Suprapubic skin (tissue), 4 donors: ENCODE measurements around the gene ZBTB8A. TPM values are rescaled to one million over a fixed set of nuclear protein-coding genes. Genes with fewer than 3 reads are reported as not detected.
A peak's percentile ranks its signal among the peaks of the same experiment; 100 is the strongest.

Source experiments
- DNase-seq, 2 donors: peaks; one replicate each; pipeline ENCODE4 v3.0.0-alpha.2; 2019; ENCODE audit warnings: low spot score in 2 of 2
- H3K27ac ChIP-seq: fragments of 200-600 bp; sonication (generic); one replicate; pipeline ENCODE4 v1.5.1; 2019
- H3K27me3 ChIP-seq: fragments of 200-600 bp; sonication (generic); one replicate; pipeline ENCODE4 v1.5.1; 2019
- H3K36me3 ChIP-seq: fragments of 200-600 bp; sonication (generic); one replicate; pipeline ENCODE4 v1.5.1; 2019
- H3K4me1 ChIP-seq: fragments of 200-600 bp; sonication (generic); one replicate; pipeline ENCODE4 v1.5.1; 2019
- H3K4me3 ChIP-seq: fragments of 200-600 bp; sonication (generic); one replicate; pipeline ENCODE4 v1.5.1; 2019; ENCODE audit warnings: mild to moderate bottlenecking
- H3K9me3 ChIP-seq: fragments of 200-600 bp; sonication (generic); one replicate; pipeline ENCODE4 v1.5.1; 2019
- EP300 ChIP-seq: sonication (generic); formaldehyde crosslinking; IDR thresholded peaks from one replicate; pipeline ENCODE4 v1.6.1; 2017; ENCODE audit warnings: antibody characterized with exemption
- POLR2A ChIP-seq, 2 donors: fragments of 450-650 bp; IDR thresholded peaks; one replicate each; pipeline ENCODE4 v1.6.1; 2017; ENCODE audit warnings: antibody characterized with exemption in 2 of 2, mild to moderate bottlenecking in 2 of 2, moderate library complexity in 2 of 2
- POLR2AphosphoS5 ChIP-seq, 3 donors: sonication (generic); formaldehyde crosslinking; IDR thresholded peaks; one replicate each; pipeline ENCODE4 v1.6.1; 2017; ENCODE audit warnings: antibody characterized with exemption in 3 of 3
- WGBS: methylation state at CpG from one replicate; pipeline ENCODE4 v1.1.5; 2018; 5-methylcytosine and 5-hydroxymethylcytosine counted together
- total RNA-seq, 4 donors: library from RNA; depleted of rRNA; stranded (reverse); fragments of >200 nt; gene quantifications; one replicate each; pipeline ENCODE4 v1.1.0, GENCODE V29; 2016
- TF ChIP-seq, protein P1 (sequence below), 2 donors: fragments of 200-600 bp in 1 of 2; fragments of 450-650 bp in 1 of 2; sonication (generic) in 1 of 2; IDR thresholded peaks; one replicate each; pipeline ENCODE4 v1.5.1; 2016 to 2019; ENCODE audit warnings: antibody characterized with exemption in 2 of 2, mild to moderate bottlenecking in 1 of 2, moderate library complexity in 1 of 2

ZBTB8A gene
- 1 to 10 TPM; 2.3 to 3.4 (median 3.1) TPM for total RNA-seq

DNA sequence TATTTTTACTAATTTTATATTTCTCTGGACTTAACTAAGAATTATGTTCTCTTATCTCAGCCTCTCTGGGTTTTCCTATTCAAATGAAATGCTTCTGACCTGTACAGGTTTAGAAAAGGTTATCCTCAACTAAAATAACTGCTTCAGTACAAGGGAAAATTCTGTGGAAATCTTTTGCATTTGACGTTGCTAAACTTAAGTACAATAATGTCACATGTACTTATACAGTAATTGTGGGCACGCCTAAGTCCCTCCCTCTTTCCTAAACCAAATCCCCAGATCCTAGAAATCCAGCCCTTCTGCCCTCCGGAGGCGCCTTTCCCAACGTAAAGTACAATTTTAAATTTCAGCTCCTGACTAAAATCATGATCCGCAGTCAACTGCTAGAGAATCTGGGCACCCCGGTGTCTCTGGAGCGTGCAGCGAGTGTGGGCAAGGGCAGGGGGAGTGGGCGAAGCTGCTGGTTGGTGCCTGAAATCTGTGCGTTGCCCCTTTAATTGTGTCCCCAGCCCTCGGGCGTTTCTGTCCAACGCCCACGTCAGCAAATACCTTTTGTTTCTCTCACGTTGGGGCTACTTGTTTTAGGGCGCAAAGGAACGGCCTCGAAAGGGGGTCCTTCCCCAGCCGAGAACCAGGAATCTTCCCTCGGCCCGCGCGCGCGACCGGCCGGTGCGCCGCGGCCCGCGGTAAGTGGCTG, at the start of gene ZBTB8A:
Gene ZBTB8A, plus strand, starts transcription at position 541 of the 697 bp plus-strand sequence. CDS start 53,505 bp downstream, outside the sequence.
- no peaks in the 10 kb centered on the region for H3K27me3 ChIP-seq
- peaks cover 19% of the 10 kb centered on the region for H3K4me1 ChIP-seq
- peak in 1 of 2 donors; percentile 67 for DNase-seq
- 0% methylated on average over 19 of the region's 33 CpGs for WGBS
- no peaks in the 10 kb centered on the region for H3K36me3 ChIP-seq
- TF ChIP-seq POLR2A (IDR thresholded peaks at IDR 0.05) (no peak), POLR2AphosphoS5 (IDR thresholded peaks at IDR 0.05) (no peak), EP300 (no peak)
- peak within 1 kb of the TSS; percentile 81 for H3K27ac ChIP-seq
- H3K9me3 ChIP-seq = no peaks in the 10 kb centered on the region
- peak within 1 kb of the TSS; percentile 76 for H3K4me3 ChIP-seq

DNA sequence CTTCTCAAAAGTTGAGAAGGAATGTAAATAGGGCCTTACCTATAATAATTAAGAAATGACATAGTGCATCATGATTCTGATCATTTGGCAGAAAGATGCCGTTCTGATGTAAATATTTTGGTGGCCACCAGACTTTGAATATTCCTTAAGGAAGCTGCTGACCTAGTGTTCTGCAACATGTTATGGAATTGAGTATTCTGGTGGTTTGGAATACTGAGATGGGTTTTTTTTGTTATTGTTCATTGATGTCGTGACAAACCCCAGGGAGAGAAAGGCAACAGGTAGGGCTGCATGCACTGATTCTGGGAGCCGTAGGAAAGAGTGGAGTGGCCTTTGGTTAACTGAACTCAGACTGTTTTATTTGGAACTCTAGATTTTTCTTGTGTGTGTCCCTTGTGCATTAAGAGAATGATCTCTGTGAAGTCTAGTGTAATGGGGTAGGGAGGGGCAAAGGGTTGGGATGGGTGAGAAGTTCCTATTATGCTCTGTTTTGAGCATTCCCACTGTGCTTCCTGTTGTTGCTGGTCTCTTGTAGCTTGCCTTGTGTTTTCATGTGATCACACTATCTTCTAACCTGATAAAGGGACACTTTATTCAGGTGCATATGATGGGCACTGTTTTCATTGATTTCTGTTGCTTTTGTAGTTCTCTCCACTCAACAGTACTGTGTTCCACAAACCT, 49.3 kb upstream of the ZBTB8A start:
- 91% methylated on average over 3 of the region's 3 CpGs for WGBS
- Histone ChIP-seq H3K27ac (no peak overlapping the region), H3K9me3 (no peaks in the 10 kb centered on the region), H3K4me3 (no peak overlapping the region), H3K27me3 (no peaks in the 10 kb centered on the region), H3K4me1 (no peaks in the 10 kb centered on the region), H3K36me3 (no peaks in the 10 kb centered on the region)
- DNase-seq = no peak
- TF ChIP-seq POLR2AphosphoS5 (IDR thresholded peaks at IDR 0.05) (no peak), EP300 (no peak), POLR2A (IDR thresholded peaks at IDR 0.05) (no peak)
- TF ChIP-seq, protein P1, sequence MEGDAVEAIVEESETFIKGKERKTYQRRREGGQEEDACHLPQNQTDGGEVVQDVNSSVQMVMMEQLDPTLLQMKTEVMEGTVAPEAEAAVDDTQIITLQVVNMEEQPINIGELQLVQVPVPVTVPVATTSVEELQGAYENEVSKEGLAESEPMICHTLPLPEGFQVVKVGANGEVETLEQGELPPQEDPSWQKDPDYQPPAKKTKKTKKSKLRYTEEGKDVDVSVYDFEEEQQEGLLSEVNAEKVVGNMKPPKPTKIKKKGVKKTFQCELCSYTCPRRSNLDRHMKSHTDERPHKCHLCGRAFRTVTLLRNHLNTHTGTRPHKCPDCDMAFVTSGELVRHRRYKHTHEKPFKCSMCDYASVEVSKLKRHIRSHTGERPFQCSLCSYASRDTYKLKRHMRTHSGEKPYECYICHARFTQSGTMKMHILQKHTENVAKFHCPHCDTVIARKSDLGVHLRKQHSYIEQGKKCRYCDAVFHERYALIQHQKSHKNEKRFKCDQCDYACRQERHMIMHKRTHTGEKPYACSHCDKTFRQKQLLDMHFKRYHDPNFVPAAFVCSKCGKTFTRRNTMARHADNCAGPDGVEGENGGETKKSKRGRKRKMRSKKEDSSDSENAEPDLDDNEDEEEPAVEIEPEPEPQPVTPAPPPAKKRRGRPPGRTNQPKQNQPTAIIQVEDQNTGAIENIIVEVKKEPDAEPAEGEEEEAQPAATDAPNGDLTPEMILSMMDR (IDR thresholded peaks at IDR 0.05) = no peak

DNA sequence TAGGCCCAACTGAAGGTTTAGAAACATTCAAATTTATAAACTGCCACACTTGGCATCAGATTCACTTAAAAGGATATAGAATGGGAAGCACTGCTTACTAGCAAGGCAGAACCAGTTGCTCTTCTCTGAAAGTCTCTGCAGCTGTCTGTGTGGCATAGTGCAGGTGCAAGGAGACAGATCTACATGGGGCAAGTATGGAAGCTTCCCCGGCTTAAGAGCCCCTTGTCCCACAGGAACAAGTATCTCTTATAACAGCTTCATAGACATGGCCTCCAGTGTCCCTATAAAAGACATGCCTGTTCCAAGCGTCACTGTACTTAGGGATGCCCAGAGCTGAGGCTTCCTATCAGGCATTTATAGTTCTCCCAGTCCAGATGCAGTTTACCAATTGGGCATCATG, 47.8 kb upstream of the ZBTB8A start:
- DNase-seq = no peak
- Histone ChIP-seq H3K27ac (no peak overlapping the region), H3K4me1 (peaks cover 9% of the 10 kb centered on the region), H3K9me3 (no peaks in the 10 kb centered on the region), H3K27me3 (no peaks in the 10 kb centered on the region), H3K4me3 (no peak overlapping the region), H3K36me3 (no peaks in the 10 kb centered on the region)
- 96% methylated on average over 2 of the region's 2 CpGs for WGBS
- TF ChIP-seq POLR2AphosphoS5 (IDR thresholded peaks at IDR 0.05) (no peak), EP300 (no peak), POLR2A (IDR thresholded peaks at IDR 0.05) (no peak)
- TF ChIP-seq, protein P1 (IDR thresholded peaks at IDR 0.05) = no peak

DNA sequence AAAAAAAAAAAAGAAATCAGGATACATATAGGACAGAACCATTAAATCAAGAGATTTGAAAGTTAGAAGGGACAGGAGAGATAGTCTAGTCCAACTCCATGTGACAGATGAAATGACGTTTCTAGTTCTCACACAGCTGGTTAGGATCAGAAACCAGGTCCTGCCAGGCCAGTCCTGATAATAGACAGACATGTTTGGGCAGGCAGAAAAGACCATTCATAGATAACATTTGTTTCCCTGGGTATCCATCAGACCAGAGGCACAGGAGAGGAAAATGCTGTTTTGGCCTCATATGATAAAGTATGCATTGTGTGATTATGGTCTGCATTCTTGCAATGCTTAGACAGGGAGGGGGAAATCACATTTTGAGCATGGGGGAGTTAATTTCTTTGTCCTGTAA, 45.0 kb upstream of the ZBTB8A start:
- Histone ChIP-seq H3K27ac (no peak overlapping the region), H3K9me3 (no peaks in the 10 kb centered on the region), H3K36me3 (no peaks in the 10 kb centered on the region), H3K4me1 (peaks cover 14% of the 10 kb centered on the region), H3K4me3 (no peak overlapping the region), H3K27me3 (no peaks in the 10 kb centered on the region)
- TF ChIP-seq POLR2AphosphoS5 (IDR thresholded peaks at IDR 0.05) (no peak), EP300 (no peak)
- TF ChIP-seq, protein P1 (IDR thresholded peaks at IDR 0.05) = no peak
- WGBS = 65% methylated on average over 1 of the region's 1 CpG
- no peak for DNase-seq

DNA sequence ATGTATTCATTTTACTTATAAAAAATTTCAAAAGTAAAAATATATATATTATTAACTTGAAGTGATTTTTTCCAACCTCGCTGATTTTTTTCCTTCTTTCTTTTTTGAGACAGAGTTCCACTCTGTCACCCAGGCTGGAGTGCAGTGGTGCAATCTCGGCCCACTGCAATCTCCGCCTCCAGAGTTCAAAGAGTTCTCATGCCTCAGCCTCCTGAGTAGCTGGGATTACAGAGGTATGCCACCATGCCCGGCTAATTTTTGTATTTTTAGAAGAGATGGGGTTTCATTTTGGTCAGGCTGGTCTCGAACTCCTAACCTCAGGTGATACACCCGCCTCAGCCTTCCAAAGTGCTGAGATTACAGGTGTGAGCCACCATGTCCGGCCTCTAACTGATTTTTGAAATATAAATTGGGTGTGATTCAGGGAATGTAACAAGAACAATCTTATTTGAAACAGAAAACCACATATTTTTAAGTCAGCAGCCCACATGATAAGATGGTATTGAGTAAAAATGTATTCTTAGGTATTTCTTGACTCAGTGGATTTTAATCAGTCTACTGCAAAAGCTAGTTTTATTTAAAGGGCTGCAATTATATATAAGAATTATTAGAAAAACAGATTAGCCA, 44.4 kb upstream of the ZBTB8A start:
- H3K9me3 ChIP-seq = no peaks in the 10 kb centered on the region
- WGBS = 88% methylated on average over 7 of the region's 7 CpGs
- no peak for DNase-seq
- no peak overlapping the region for H3K27ac ChIP-seq
- H3K36me3 ChIP-seq = no peaks in the 10 kb centered on the region
- peaks cover 18% of the 10 kb centered on the region for H3K4me1 ChIP-seq
- H3K27me3 ChIP-seq = no peaks in the 10 kb centered on the region
- no peak overlapping the region for H3K4me3 ChIP-seq
- TF ChIP-seq POLR2AphosphoS5 (IDR thresholded peaks at IDR 0.05) = no peak
- TF ChIP-seq, protein P1 (IDR thresholded peaks at IDR 0.05) = no peak
- TF ChIP-seq EP300 = no peak
- no peak for TF ChIP-seq POLR2A (IDR thresholded peaks at IDR 0.05)
